IMR-90 (cell line): ENCODE measurements around the gene DGKG. TPM values are rescaled to one million over a fixed set of nuclear protein-coding genes. Genes with fewer than 3 reads are reported as not detected.

Experiments
- ATAC-seq: fragments of 200-7000 bp; cut with Tn5 transposase; 2 replicates; pipeline ENCODE4 v1.9.1; 2020; ENCODE audit warnings: low read depth, mild to moderate bottlenecking, moderate library complexity
- BruUV-seq: library from RNA; stranded (reverse); fragments of 400-500 nt; replicated peaks from 2 replicates; lab custom pipeline; 2021; lab: Mats Ljungman, UMichigan
- CTCF ChIA-PET: fragments of 300-600 bp; formaldehyde crosslinking; extraction: SDS; loops from one replicate; lab custom pipeline; 2021; ENCODE audit warnings: antibody characterized with exemption; lab: Yijun Ruan, JAX
- POLR2A ChIA-PET: fragments of 300-600 bp; sonication (Branson Sonifier 250); formaldehyde crosslinking; loops from one replicate; lab custom pipeline; 2022; ENCODE audit warnings: antibody characterized with exemption; ENCODE audit not compliant: unreplicated experiment; lab: Charles Lee
- DNase-seq: peaks from one replicate; pipeline ENCODE4 v3.0.0; 2013
- H2AFZ ChIP-seq: replicated peaks from 2 replicates; pipeline ENCODE3; 2013; ENCODE audit warnings: low read length, mild to moderate bottlenecking; ENCODE audit not compliant: poor library complexity
- H2AK5ac ChIP-seq: 2 replicates; pipeline ENCODE4 v1.6.1; 2013; ENCODE audit warnings: low read depth, low read length, inconsistent platforms
- H2AK9ac ChIP-seq: replicated peaks from 2 replicates; pipeline ENCODE3; 2013; ENCODE audit warnings: mild to moderate bottlenecking, low read depth, low read length, moderate library complexity; ENCODE audit not compliant: poor library complexity
- H2BK120ac ChIP-seq: 2 replicates; pipeline ENCODE4 v1.6.1; 2013; ENCODE audit warnings: low read depth, low read length, inconsistent platforms
- H2BK15ac ChIP-seq: 3 replicates; pipeline ENCODE4 v1.6.1; 2013; ENCODE audit warnings: low read depth, low read length, inconsistent platforms
- H2BK20ac ChIP-seq: 2 replicates; pipeline ENCODE4 v1.6.1; 2013; ENCODE audit warnings: low read depth, mild to moderate bottlenecking, inconsistent platforms, low read length, moderate library complexity
- H2BK5ac ChIP-seq: 2 replicates; pipeline ENCODE4 v1.6.1; 2013; ENCODE audit warnings: mild to moderate bottlenecking, low read depth, low read length, inconsistent platforms; ENCODE audit not compliant: poor library complexity, severe bottlenecking
- H3K14ac ChIP-seq: replicated peaks from 2 replicates; pipeline ENCODE4 v1.6.1; 2013; ENCODE audit warnings: low read depth, low read length, inconsistent platforms
- H3K18ac ChIP-seq: 2 replicates; pipeline ENCODE4 v1.6.1; 2013; ENCODE audit warnings: low read depth, low read length, control low read depth
- H3K23ac ChIP-seq: 2 replicates; pipeline ENCODE4 v1.6.1; 2013; ENCODE audit warnings: low read depth, low read length, inconsistent platforms
- H3K27ac ChIP-seq: 2 replicates; pipeline ENCODE4 v1.5.1; 2013; ENCODE audit warnings: mild to moderate bottlenecking, control low read depth, low read length; ENCODE audit not compliant: insufficient read depth
- H3K27me3 ChIP-seq: 2 replicates; pipeline ENCODE4 v1.6.1; 2013; ENCODE audit warnings: low read length; ENCODE audit not compliant: control insufficient read depth, insufficient read depth
- H3K36me3 ChIP-seq: 2 replicates; pipeline ENCODE4 v1.6.1; 2013; ENCODE audit warnings: low read length, mixed read lengths; ENCODE audit not compliant: control insufficient read depth, insufficient read depth
- H3K4ac ChIP-seq: 2 replicates; pipeline ENCODE4 v1.6.1; 2013; ENCODE audit warnings: low read depth, low read length, inconsistent platforms
- H3K4me1 ChIP-seq: 2 replicates; pipeline ENCODE4 v1.6.1; 2013; ENCODE audit warnings: low read length, mixed read lengths; ENCODE audit not compliant: control insufficient read depth, insufficient read depth
- H3K4me2 ChIP-seq: 2 replicates; pipeline ENCODE4 v1.6.1; 2013; ENCODE audit warnings: low read depth, mild to moderate bottlenecking, control low read depth, low read length, moderate library complexity
- H3K4me3 ChIP-seq: 2 replicates; pipeline ENCODE4 v1.5.1; 2013; ENCODE audit warnings: low read depth, mild to moderate bottlenecking, control low read depth, low read length, moderate library complexity; ENCODE audit not compliant: insufficient read depth
- H3K56ac ChIP-seq: 2 replicates; pipeline ENCODE4 v1.6.1; 2013; ENCODE audit warnings: low read length, inconsistent platforms; ENCODE audit not compliant: insufficient read depth; ENCODE audit errors: extremely low read depth
- H3K79me1 ChIP-seq, 2 experiments: 2 replicates each; pipeline ENCODE4 v1.6.1; 2013; ENCODE audit warnings: low read length in 2 of 2, inconsistent platforms in 1 of 2, low read depth in 1 of 2
- H3K9ac ChIP-seq: 2 replicates; pipeline ENCODE4 v1.6.1; 2013; ENCODE audit warnings: low read depth, low read length, control low read depth
- H3K9me1 ChIP-seq: 2 replicates; pipeline ENCODE4 v1.6.1; 2013; ENCODE audit warnings: low read length, inconsistent platforms; ENCODE audit not compliant: insufficient read depth
- H3K9me3 ChIP-seq: 2 replicates; pipeline ENCODE4 v1.6.1; 2013; ENCODE audit warnings: low read length; ENCODE audit not compliant: control insufficient read depth, insufficient read depth
- H4K20me1 ChIP-seq: 2 replicates; pipeline ENCODE4 v1.6.1; 2013; ENCODE audit warnings: low read length, inconsistent platforms; ENCODE audit not compliant: insufficient read depth
- H4K5ac ChIP-seq: 2 replicates; pipeline ENCODE4 v1.6.1; 2013; ENCODE audit warnings: mild to moderate bottlenecking, low read depth, low read length, control low read depth
- H4K8ac ChIP-seq, 2 experiments: 2 replicates each; pipeline ENCODE4 v1.6.1; 2013; ENCODE audit warnings: low read depth in 2 of 2, low read length in 2 of 2, control low read depth in 1 of 2, inconsistent platforms in 1 of 2
- H4K91ac ChIP-seq: 2 replicates; pipeline ENCODE4 v1.6.1; 2013; ENCODE audit warnings: low read depth, low read length, inconsistent platforms; ENCODE audit not compliant: insufficient read depth
- BHLHE40 ChIP-seq: fragments of 150-350 bp; IDR thresholded peaks from 2 replicates; pipeline ENCODE4 v1.6.1; 2016; ENCODE audit warnings: mild to moderate bottlenecking, low read depth, low read length
- CEBPB ChIP-seq: IDR thresholded peaks from 2 replicates; pipeline ENCODE4 v1.6.1; 2012; ENCODE audit warnings: low read depth, low read length, improper control_type of control experiment
- CHD1 ChIP-seq: IDR thresholded peaks from 2 replicates; pipeline ENCODE4 v1.6.1; 2012; ENCODE audit warnings: low read depth, low read length, improper control_type of control experiment
- CTCF ChIP-seq: conservative IDR thresholded peaks from 2 replicates; pipeline ENCODE4 v1.5.1; 2012; ENCODE audit warnings: mild to moderate bottlenecking, low read depth, low read length, improper control_type of control experiment
- MAFK ChIP-seq: IDR thresholded peaks from 2 replicates; pipeline ENCODE4 v1.6.1; 2012; ENCODE audit warnings: low read depth, low read length, improper control_type of control experiment
- MAZ ChIP-seq: IDR thresholded peaks from 2 replicates; pipeline ENCODE4 v1.6.1; 2012; ENCODE audit warnings: low read depth, mild to moderate bottlenecking, low read length, improper control_type of control experiment, moderate library complexity, borderline replicate concordance
- MXI1 ChIP-seq: IDR thresholded peaks from 2 replicates; pipeline ENCODE4 v1.6.1; 2012; ENCODE audit warnings: low read depth, mild to moderate bottlenecking, low read length, moderate library complexity, borderline replicate concordance
- POLR2A ChIP-seq: IDR thresholded peaks from 2 replicates; pipeline ENCODE4 v1.6.1; 2012; ENCODE audit warnings: mild to moderate bottlenecking, low read depth, low read length
- RAD21 ChIP-seq: IDR thresholded peaks from 2 replicates; pipeline ENCODE4 v1.6.1; 2012; ENCODE audit warnings: low read length, improper control_type of control experiment
- RCOR1 ChIP-seq: IDR thresholded peaks from 2 replicates; pipeline ENCODE4 v1.6.1; 2012; ENCODE audit warnings: mild to moderate bottlenecking, low read length, improper control_type of control experiment; ENCODE audit not compliant: insufficient replicate concordance
- RFX5 ChIP-seq: IDR thresholded peaks from 2 replicates; pipeline ENCODE4 v1.8.0; 2012; ENCODE audit warnings: low read depth, mild to moderate bottlenecking, low read length, moderate library complexity
- SMC3 ChIP-seq: fragments of 150-350 bp; IDR thresholded peaks from 2 replicates; pipeline ENCODE4 v1.6.1; 2016; ENCODE audit warnings: low read depth, mild to moderate bottlenecking, antibody characterized with exemption, low read length, moderate library complexity
- WGBS, 2 experiments: methylation state at CpG; one replicate each; pipeline versions ENCODE4 v1.1.5 to v1.1.7; 2013; ENCODE audit warnings: missing lambda C conversion rate in 2 of 2; ENCODE audit not compliant: insufficient read length in 1 of 2; ENCODE audit errors: extremely low coverage in 2 of 2; 5-methylcytosine and 5-hydroxymethylcytosine counted together
- dilution Hi-C: fragments of 300-500 bp; cut with HindIII; formaldehyde crosslinking; loops from one replicate; pipeline ENCODE4 v1.14.3; 2018; ENCODE audit warnings: low sequenced_read_pairs; ENCODE audit not compliant: unreplicated experiment
- in situ Hi-C: fragments of 300-500 bp; cut with MboI; formaldehyde crosslinking; loops from 3 replicates; pipeline ENCODE4 v1.14.3; 2019; ENCODE audit warnings: low sequenced_read_pairs, inconsistent platforms, mixed read lengths
- intact Hi-C: fragments of 100-400 bp; cut with micrococcal nuclease; formaldehyde crosslinking; loops from 2 replicates; pipeline ENCODE4 v1.10.0; 2022
- polyA plus RNA-seq, 3 experiments: library from polyadenylated mRNA; depleted of rRNA; stranded (reverse); fragments of >200 nt; gene quantifications; 2 replicates each; pipeline ENCODE4 v1.2.3, GENCODE V29; 2012; ENCODE audit warnings: low replicate concordance in 1 of 3
- total RNA-seq: library from RNA; depleted of rRNA; stranded (reverse); fragments of >200 nt; gene quantifications from 2 replicates; pipeline ENCODE4 v1.2.3, GENCODE V29; 2012
- TF ChIP-seq, protein P1 (sequence below): fragments of 150-350 bp; IDR thresholded peaks from 2 replicates; pipeline ENCODE4 v1.6.1; 2016; ENCODE audit warnings: low read depth, mild to moderate bottlenecking, low read length, moderate library complexity, borderline replicate concordance
- TF ChIP-seq, protein P2 (sequence below): fragments of 150-350 bp; IDR thresholded peaks from 2 replicates; pipeline ENCODE4 v1.6.1; 2017; ENCODE audit warnings: mild to moderate bottlenecking, antibody characterized with exemption, low read length, low read depth

DGKG gene
- total and polyA plus RNA-seq, 2 of the 4 experiments (the other 2 are of a cell fraction): 1.2 to 4.1 TPM

DNA sequence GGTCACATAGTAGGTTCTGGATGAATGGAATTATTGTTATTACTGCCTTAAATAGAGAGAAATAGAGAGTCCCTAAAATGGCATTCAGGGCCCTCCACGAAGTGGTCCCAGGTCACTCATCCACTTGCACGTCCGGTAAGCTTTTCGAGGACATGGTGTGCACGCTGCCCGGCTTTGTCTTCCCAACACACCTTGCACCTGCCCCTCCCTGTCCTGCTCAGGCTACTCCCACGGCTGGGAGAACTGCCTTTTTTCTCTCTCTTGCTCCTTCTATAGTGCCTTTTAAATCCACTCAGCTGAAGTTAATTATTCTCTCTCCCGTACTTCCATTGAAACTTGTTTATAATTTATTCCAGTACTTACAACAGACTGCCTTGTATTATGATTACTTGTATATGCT lies 5.6 kb upstream of the DGKG start:
- POLR2A ChIA-PET: no interaction called here
- no peak overlapping the region for H2BK5ac ChIP-seq
- H2AK5ac ChIP-seq: no peak overlapping the region
- H2AFZ ChIP-seq: no peak overlapping the region
- no peak overlapping the region for H4K91ac ChIP-seq
- intact Hi-C loops (no loop called here), dilution Hi-C loops (no loop called here), in situ Hi-C loops (no loop called here)
- no peak overlapping the region for H4K8ac ChIP-seq
- no peaks in the 10 kb centered on the region for H3K9me1 ChIP-seq
- no peaks in the 10 kb centered on the region for H3K9me3 ChIP-seq
- H4K5ac ChIP-seq: no peak overlapping the region
- no peak overlapping the region for H2BK15ac ChIP-seq
- no peak overlapping the region for H3K9ac ChIP-seq
- no peak overlapping the region for H2BK20ac ChIP-seq
- no peak overlapping the region for H3K4me3 ChIP-seq
- H2AK9ac ChIP-seq: no peak overlapping the region
- DNase-seq (no peak), ATAC-seq (no peak)
- H4K20me1 ChIP-seq: no peaks in the 10 kb centered on the region
- no peak overlapping the region for H3K18ac ChIP-seq
- TF ChIP-seq POLR2A (no peak), MAFK (no peak), RCOR1 (no peak), BHLHE40 (no peak), CTCF (no peak), MAZ (no peak), MXI1 (no peak), CEBPB (no peak), CHD1 (no peak), RAD21 (no peak), RFX5 (no peak), SMC3 (no peak)
- TF ChIP-seq, protein P1, sequence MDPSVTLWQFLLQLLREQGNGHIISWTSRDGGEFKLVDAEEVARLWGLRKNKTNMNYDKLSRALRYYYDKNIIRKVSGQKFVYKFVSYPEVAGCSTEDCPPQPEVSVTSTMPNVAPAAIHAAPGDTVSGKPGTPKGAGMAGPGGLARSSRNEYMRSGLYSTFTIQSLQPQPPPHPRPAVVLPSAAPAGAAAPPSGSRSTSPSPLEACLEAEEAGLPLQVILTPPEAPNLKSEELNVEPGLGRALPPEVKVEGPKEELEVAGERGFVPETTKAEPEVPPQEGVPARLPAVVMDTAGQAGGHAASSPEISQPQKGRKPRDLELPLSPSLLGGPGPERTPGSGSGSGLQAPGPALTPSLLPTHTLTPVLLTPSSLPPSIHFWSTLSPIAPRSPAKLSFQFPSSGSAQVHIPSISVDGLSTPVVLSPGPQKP: no peak
- TF ChIP-seq, protein P2, sequence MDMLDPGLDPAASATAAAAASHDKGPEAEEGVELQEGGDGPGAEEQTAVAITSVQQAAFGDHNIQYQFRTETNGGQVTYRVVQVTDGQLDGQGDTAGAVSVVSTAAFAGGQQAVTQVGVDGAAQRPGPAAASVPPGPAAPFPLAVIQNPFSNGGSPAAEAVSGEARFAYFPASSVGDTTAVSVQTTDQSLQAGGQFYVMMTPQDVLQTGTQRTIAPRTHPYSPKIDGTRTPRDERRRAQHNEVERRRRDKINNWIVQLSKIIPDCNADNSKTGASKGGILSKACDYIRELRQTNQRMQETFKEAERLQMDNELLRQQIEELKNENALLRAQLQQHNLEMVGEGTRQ: no peak
- no peaks in the 10 kb centered on the region for H3K79me1 ChIP-seq
- H3K14ac ChIP-seq: no peak overlapping the region
- CTCF ChIA-PET: no interaction called here
- H3K23ac ChIP-seq: no peak overlapping the region
- H3K4ac ChIP-seq: no peak overlapping the region
- WGBS, 2 experiments: no CpG with 5 or more reads among the region's 8 CpGs
- no peaks in the 10 kb centered on the region for H3K36me3 ChIP-seq
- H3K56ac ChIP-seq: no peak overlapping the region
- H3K27ac ChIP-seq: no peak overlapping the region
- no TSS peak for BruUV-seq
- H3K4me1 ChIP-seq: peaks cover 2% of the 10 kb centered on the region; the same call in 1 of the 2 replicates
- no peak overlapping the region for H3K4me2 ChIP-seq
- peaks cover 59% of the 10 kb centered on the region for H3K27me3 ChIP-seq
- H2BK120ac ChIP-seq: no peak overlapping the region
